Bronchial epithelial cell (primary cell): ENCODE results near the gene GPR153. TPM values are rescaled to one million over a fixed set of nuclear protein-coding genes. Genes with fewer than 3 reads are reported as not detected.

Experiments
- DNase-seq: peaks from one replicate; pipeline ENCODE4 v3.0.0-alpha.2; 2010; ENCODE audit warnings: low read depth
- FAIRE-seq: peaks from 2 replicates; lab custom pipeline; 2011; peaks lifted over from hg19 to GRCh38; lab: Jason Lieb, UNC
- H3K27me3 ChIP-seq: 2 replicates; pipeline ENCODE4 v1.5.1; 2011; ENCODE audit warnings: low read length; ENCODE audit not compliant: control insufficient read depth, insufficient read depth
- H3K36me3 ChIP-seq: 2 replicates; pipeline ENCODE4 v1.5.1; 2011; ENCODE audit warnings: low read length; ENCODE audit not compliant: control insufficient read depth, insufficient read depth
- H3K4me3 ChIP-seq: 2 replicates; pipeline ENCODE4 v1.5.1; 2011; ENCODE audit warnings: mild to moderate bottlenecking, low read depth, low read length, control low read depth
- CTCF ChIP-seq: IDR thresholded peaks from 2 replicates; pipeline ENCODE4 v1.5.1; 2011; ENCODE audit warnings: mild to moderate bottlenecking, moderate library complexity, low read length, control low read depth, inconsistent platforms; ENCODE audit not compliant: insufficient read depth, severe bottlenecking
- total RNA-seq: library from RNA; depleted of rRNA; stranded (reverse); fragments of >200 nt; gene quantifications from 2 replicates; pipeline ENCODE4 v1.2.1, GENCODE V29; 2014

Gene GPR153
- total RNA-seq, 1 donor from 2014 or later, result 44.2 TPM

GRCh38 chr1:6298940-6299465 lies 38.1 kb upstream of the GPR153 start:
- Histone ChIP-seq H3K27me3 (no peaks in the 10 kb centered on the region), H3K36me3 (peaks cover 7% of the 10 kb centered on the region), H3K4me3 (no peak overlapping the region)
- FAIRE-seq, result no peak
- TF ChIP-seq CTCF, result no peak
- DNase-seq, result no peak

- DNase-seq (no peak), FAIRE-seq (no peak)
- Histone ChIP-seq H3K4me3 (no peak overlapping the region), H3K27me3 (no peaks in the 10 kb centered on the region), H3K36me3 (peaks cover 9% of the 10 kb centered on the region)
- TF ChIP-seq CTCF, result no peak
Measured at GRCh38 chr1:6298530-6298929, 37.6 kb upstream of the GPR153 start.

GRCh38 chr1:6295910-6296309 lies 35.0 kb upstream of the GPR153 start:
- no peak overlapping the region for H3K4me3 ChIP-seq
- H3K36me3 ChIP-seq, result peaks cover 13% of the 10 kb centered on the region
- no peak for FAIRE-seq
- no peaks in the 10 kb centered on the region for H3K27me3 ChIP-seq
- no peak for TF ChIP-seq CTCF
- no peak for DNase-seq

DNA sequence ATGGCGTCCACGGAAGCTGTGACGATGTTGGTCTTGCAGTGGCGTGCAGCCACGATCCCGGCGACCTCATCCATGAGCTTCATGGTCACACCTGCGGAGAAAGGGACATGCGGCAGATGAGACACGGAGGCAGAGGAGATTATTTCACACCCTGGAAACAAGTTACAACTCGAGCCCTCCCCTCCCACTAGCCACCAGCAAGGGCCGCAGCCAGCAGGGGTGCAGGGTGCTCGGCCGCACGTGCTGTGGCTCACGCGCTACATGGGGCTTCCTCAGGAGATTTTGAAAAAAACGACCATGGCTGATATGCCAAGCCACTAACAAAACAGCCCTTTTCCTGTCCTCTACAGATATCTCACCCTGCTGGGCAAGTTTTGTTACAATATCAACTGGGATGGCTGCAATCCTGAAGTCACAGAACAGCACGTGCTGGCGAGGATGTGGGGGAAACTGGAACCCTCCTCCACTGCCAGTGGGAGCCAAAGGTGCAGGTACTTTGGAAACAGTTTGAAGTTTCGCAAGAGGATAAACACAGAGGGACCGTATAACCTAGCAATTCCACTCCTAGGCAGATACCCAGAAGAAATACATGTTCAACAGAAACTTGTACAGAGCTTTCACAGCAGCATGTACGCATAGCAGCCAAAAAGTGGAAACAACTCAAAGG lies 34.1 kb upstream of the GPR153 start:
- TF ChIP-seq CTCF, result no peak
- FAIRE-seq (peak; percentile 81), DNase-seq (peak; percentile 10)
- H3K27me3 ChIP-seq, result no peaks in the 10 kb centered on the region
- no peak overlapping the region for H3K4me3 ChIP-seq
- peaks cover 14% of the 10 kb centered on the region for H3K36me3 ChIP-seq

GRCh38 chr1:6294080-6294889 lies 33.4 kb upstream of the GPR153 start:
- FAIRE-seq (peak; percentile 86), DNase-seq (peak; percentile 75)
- Histone ChIP-seq H3K27me3 (no peaks in the 10 kb centered on the region), H3K4me3 (no peak overlapping the region), H3K36me3 (peaks cover 16% of the 10 kb centered on the region)
- no peak for TF ChIP-seq CTCF
